GM12878 (cell line): ENCODE results near the gene KASH5. TPM values are rescaled to one million over a fixed set of nuclear protein-coding genes. Genes with fewer than 3 reads are reported as not detected.

ENCODE experiments used
- ATAC-seq: fragments of 200-7000 bp; cut with Tn5 transposase; 3 replicates; pipeline ENCODE4 v1.9.1; 2020; ENCODE audit warnings: mild to moderate bottlenecking, moderate library complexity
- BruUV-seq: library from RNA; stranded (reverse); fragments of 400-500 nt; replicated peaks from 2 replicates; lab custom pipeline; 2021; lab: Mats Ljungman, UMichigan
- CTCF ChIA-PET: fragments of 300-600 bp; sonication (Branson Sonifier 250); formaldehyde crosslinking; extraction: SDS; loops from one replicate; lab custom pipeline; 2021; ENCODE audit warnings: inconsistent platforms; lab: Yijun Ruan, JAX
- POLR2A ChIA-PET: fragments of 350-600 bp; formaldehyde crosslinking; extraction: SDS; loops from one replicate; lab custom pipeline; 2021; ENCODE audit warnings: inconsistent platforms; lab: Charles Lee
- RAD21 ChIA-PET: fragments of 300-600 bp; sonication (Branson Sonifier 250); formaldehyde crosslinking; loops from one replicate; lab custom pipeline; 2023; ENCODE audit warnings: antibody characterized with exemption; ENCODE audit not compliant: unreplicated experiment; lab: Charles Lee
- SMC1A ChIA-PET: fragments of 300-600 bp; sonication (Branson Sonifier 250); formaldehyde crosslinking; loops from one replicate; lab custom pipeline; 2023; ENCODE audit not compliant: unreplicated experiment, uncharacterized antibody; lab: Charles Lee
- DNase-seq: peaks from one replicate; pipeline ENCODE4 v3.0.0-alpha.2; 2011; ENCODE audit warnings: low read depth, low spot score
- FAIRE-seq: peaks from 3 replicates; lab custom pipeline; 2011; peaks lifted over from hg19 to GRCh38; lab: Jason Lieb, UNC
- H2AFZ ChIP-seq: 2 replicates; pipeline ENCODE4 v1.6.0; 2011; ENCODE audit warnings: low read depth, low read length, control low read depth; ENCODE audit not compliant: control insufficient read depth
- H3K27ac ChIP-seq: 2 replicates; pipeline ENCODE4 v1.5.1; 2011; ENCODE audit warnings: control low read depth; ENCODE audit not compliant: control insufficient read depth, insufficient read depth
- H3K27me3 ChIP-seq, 2 experiments: replicated peaks in 1 of 2; 2 replicates each; pipeline versions ENCODE4 v1.6.0 to v1.6.1; 2011; ENCODE audit warnings: low read length in 1 of 2; ENCODE audit not compliant: control insufficient read depth in 2 of 2, insufficient read depth in 2 of 2
- H3K36me3 ChIP-seq, 2 experiments: 2 replicates each; pipeline ENCODE4 v1.5.1; 2011; ENCODE audit warnings: low read length in 1 of 2; ENCODE audit not compliant: control insufficient read depth in 2 of 2, insufficient read depth in 2 of 2
- H3K4me1 ChIP-seq: 2 replicates; pipeline ENCODE4 v1.6.1; 2011; ENCODE audit warnings: mild to moderate bottlenecking, low read length, moderate library complexity, mixed read lengths; ENCODE audit not compliant: control insufficient read depth, insufficient read depth
- H3K4me2 ChIP-seq: 2 replicates; pipeline ENCODE4 v1.6.0; 2011; ENCODE audit warnings: control low read depth; ENCODE audit not compliant: control insufficient read depth, insufficient read depth
- H3K4me3 ChIP-seq: fragments of 200-600 bp; sonication (generic); 2 replicates; pipeline ENCODE4 v1.5.1; 2016
- H3K79me2 ChIP-seq: 2 replicates; pipeline ENCODE4 v1.6.0; 2011; ENCODE audit warnings: low read length; ENCODE audit not compliant: control insufficient read depth, insufficient read depth
- H3K9ac ChIP-seq: 2 replicates; pipeline ENCODE4 v1.8.0; 2011; ENCODE audit warnings: low read length, control low read depth, mixed read lengths; ENCODE audit not compliant: control insufficient read depth, insufficient read depth
- H3K9me3 ChIP-seq: replicated peaks from 3 replicates; pipeline ENCODE4 v1.5.1; 2011; ENCODE audit warnings: mild to moderate bottlenecking, low read length; ENCODE audit not compliant: control insufficient read depth, insufficient read depth
- H4K20me1 ChIP-seq: 2 replicates; pipeline ENCODE4 v1.6.0; 2011; ENCODE audit not compliant: control insufficient read depth, insufficient read depth
- CEBPB ChIP-seq, 2 experiments: fragments of 150-350 bp in 1 of 2; IDR thresholded peaks; 2 replicates each; pipeline ENCODE4 v1.6.1; 2012 to 2014; ENCODE audit warnings: low read depth in 2 of 2, low read length in 2 of 2, borderline replicate concordance in 1 of 2, inconsistent platforms in 1 of 2
- EGR1 ChIP-seq, 2 experiments: IDR thresholded peaks; 1 replicate in 1 of 2; 2 replicates in 1 of 2; pipeline ENCODE4 v1.6.1; 2011 to 2012; ENCODE audit warnings: low read depth in 2 of 2, low read length in 2 of 2, borderline replicate concordance in 1 of 2, mild to moderate bottlenecking in 1 of 2, moderate library complexity in 1 of 2
- IKZF2 ChIP-seq, 2 experiments: fragments of 450-650 bp; IDR thresholded peaks; 2 replicates each; pipeline ENCODE4 v1.6.1; 2017; ENCODE audit warnings: mild to moderate bottlenecking in 2 of 2, moderate library complexity in 2 of 2
- NBN ChIP-seq: fragments of 450-650 bp; IDR thresholded peaks from 2 replicates; pipeline ENCODE4 v1.6.1; 2016
- PAX8 ChIP-seq: fragments of 450-650 bp; IDR thresholded peaks from 2 replicates; pipeline ENCODE4 v1.6.1; 2017; ENCODE audit warnings: mild to moderate bottlenecking, moderate library complexity
- RCOR1 ChIP-seq: conservative IDR thresholded peaks from 2 replicates; pipeline ENCODE4 v1.6.1; 2012; ENCODE audit warnings: low read depth, low read length, improper control_type of control experiment
- SIX5 ChIP-seq: IDR thresholded peaks from 2 replicates; pipeline ENCODE4 v1.6.1; 2011; ENCODE audit warnings: mild to moderate bottlenecking, low read depth, low read length, moderate library complexity; ENCODE audit not compliant: severe bottlenecking
- TCF7 ChIP-seq: IDR thresholded peaks from 2 replicates; pipeline ENCODE4 v1.6.1; 2014; ENCODE audit warnings: antibody characterized with exemption, borderline replicate concordance
- ZNF384 ChIP-seq: IDR thresholded peaks from 2 replicates; pipeline ENCODE4 v1.6.1; 2012; ENCODE audit warnings: low read depth, mild to moderate bottlenecking, low read length, improper control_type of control experiment, borderline replicate concordance
- ZNF592 ChIP-seq: fragments of 450-650 bp; IDR thresholded peaks from 2 replicates; pipeline ENCODE4 v1.6.1; 2017; ENCODE audit warnings: mild to moderate bottlenecking, moderate library complexity
- ZNF622 ChIP-seq: fragments of 450-650 bp; IDR thresholded peaks from 2 replicates; pipeline ENCODE4 v1.6.1; 2017; ENCODE audit warnings: mild to moderate bottlenecking, inconsistent platforms
- WGBS: methylation state at CpG from one replicate; pipeline ENCODE4 v1.1.6; 2016; ENCODE audit warnings: low lambda C conversion rate; ENCODE audit not compliant: insufficient replicate concordance, insufficient coverage; ENCODE audit errors: missing lambda C conversion rate; 5-methylcytosine and 5-hydroxymethylcytosine counted together
- in situ Hi-C: fragments of 300-500 bp; cut with MboI; formaldehyde crosslinking; loops from 9 replicates; pipeline ENCODE4 v1.14.3; 2018; ENCODE audit warnings: mixed read lengths
- intact Hi-C: fragments of 100-400 bp; cut with micrococcal nuclease; formaldehyde crosslinking; loops from one replicate; pipeline ENCODE4 v1.14.2; 2022; ENCODE audit not compliant: unreplicated experiment
- polyA plus RNA-seq, 11 experiments: library from polyadenylated mRNA; depleted of rRNA in 4 of 11; unstranded in 6 of 11; stranded (reverse) in 5 of 11; fragments of >200 nt; fragmentation: Nextera tagmentation in 4 of 11; fragmentation: Illumina TruSeq in 1 of 11; extraction: Ambion mirVana in 4 of 11; extraction: Trizol in 1 of 11; gene quantifications; 1 replicate in 1 of 11; 2 replicates in 10 of 11; pipeline versions ENCODE4 v1.2.1 to v1.2.3, GENCODE V29; 2011 to 2016; ENCODE audit warnings: inconsistent platforms in 2 of 11, missing spikeins in 2 of 11, low read depth in 1 of 11
- total RNA-seq, 4 experiments: library from RNA; depleted of rRNA in 3 of 4; stranded (reverse); fragments of >200 nt in 3 of 4; fragmentation: Illumina TruSeq in 1 of 4; extraction: Trizol in 1 of 4; gene quantifications; 2 replicates each; pipeline versions ENCODE4 v1.2.1 to v1.2.3, GENCODE V29; 2013 to 2021
- TF ChIP-seq, protein P1 (sequence below): fragments of 150-350 bp; IDR thresholded peaks from 2 replicates; pipeline ENCODE4 v1.6.1; 2016; ENCODE audit warnings: low read depth, low read length

KASH5 gene
- total and polyA plus RNA-seq, 10 of the 15 experiments (the other 5 are each of a cell fraction or from before 2014, with no cell fraction given) = 0.03 to 0.06 (median 0.05) TPM; not detected in 7

GRCh38 chr19:49439836-49440235, 51.8 kb downstream of the KASH5 start:
- FAIRE-seq (no peak), DNase-seq (no peak), ATAC-seq (no peak)
- BruUV-seq = no TSS peak
- whole genome bisulfite sequencing = 2% methylated on average over 6 of the region's 6 CpGs
- Histone ChIP-seq H3K9ac (no peak overlapping the region), H4K20me1 (no peaks in the 10 kb centered on the region), H3K4me2 (no peak overlapping the region), H3K79me2 (no peaks in the 10 kb centered on the region), H3K9me3 (no peaks in the 10 kb centered on the region), H2AFZ (no peak overlapping the region), H3K36me3 (no peaks in the 10 kb centered on the region), H3K27me3 (peaks cover 12 to 31% of the 10 kb centered on the region in 2 experiments), H3K4me3 (no peak overlapping the region), H3K27ac (no peak overlapping the region), H3K4me1 (no peaks in the 10 kb centered on the region)
- ChIA-PET RAD21 (no interaction called here), CTCF (interaction anchor here (1.0 to 1.3 kb wide), 3 partner anchors 10 to 48 kb away, joined by 4 to 5 read pairs (median 4); partner anchors contain the start of gene PIH1D1), SMC1A (interaction anchor here (1.0 to 1.6 kb wide), 4 partner anchors 14 to 48 kb away, joined by 3 to 5 read pairs (median 3); no protein-coding TSS in a partner anchor), POLR2A (no interaction called here)
- TF ChIP-seq ZNF592 (no peak), NBN (no peak), EGR1 (IDR thresholded peaks at IDR 0.05; ENCODE audit: borderline replicate concordance in 1 of 2, low read depth in 2 of 2, low read length in 2 of 2) (no peak), IKZF2 (IDR thresholded peaks at IDR 0.05) (no peak), RCOR1 (no peak), ZNF622 (no peak), SIX5 (no peak), ZNF384 (no peak), PAX8 (no peak), TCF7 (no peak), CEBPB (IDR thresholded peaks at IDR 0.05; ENCODE audit: borderline replicate concordance in 1 of 2, low read depth in 2 of 2, low read length in 2 of 2) (no peak)
- TF ChIP-seq, protein P1, sequence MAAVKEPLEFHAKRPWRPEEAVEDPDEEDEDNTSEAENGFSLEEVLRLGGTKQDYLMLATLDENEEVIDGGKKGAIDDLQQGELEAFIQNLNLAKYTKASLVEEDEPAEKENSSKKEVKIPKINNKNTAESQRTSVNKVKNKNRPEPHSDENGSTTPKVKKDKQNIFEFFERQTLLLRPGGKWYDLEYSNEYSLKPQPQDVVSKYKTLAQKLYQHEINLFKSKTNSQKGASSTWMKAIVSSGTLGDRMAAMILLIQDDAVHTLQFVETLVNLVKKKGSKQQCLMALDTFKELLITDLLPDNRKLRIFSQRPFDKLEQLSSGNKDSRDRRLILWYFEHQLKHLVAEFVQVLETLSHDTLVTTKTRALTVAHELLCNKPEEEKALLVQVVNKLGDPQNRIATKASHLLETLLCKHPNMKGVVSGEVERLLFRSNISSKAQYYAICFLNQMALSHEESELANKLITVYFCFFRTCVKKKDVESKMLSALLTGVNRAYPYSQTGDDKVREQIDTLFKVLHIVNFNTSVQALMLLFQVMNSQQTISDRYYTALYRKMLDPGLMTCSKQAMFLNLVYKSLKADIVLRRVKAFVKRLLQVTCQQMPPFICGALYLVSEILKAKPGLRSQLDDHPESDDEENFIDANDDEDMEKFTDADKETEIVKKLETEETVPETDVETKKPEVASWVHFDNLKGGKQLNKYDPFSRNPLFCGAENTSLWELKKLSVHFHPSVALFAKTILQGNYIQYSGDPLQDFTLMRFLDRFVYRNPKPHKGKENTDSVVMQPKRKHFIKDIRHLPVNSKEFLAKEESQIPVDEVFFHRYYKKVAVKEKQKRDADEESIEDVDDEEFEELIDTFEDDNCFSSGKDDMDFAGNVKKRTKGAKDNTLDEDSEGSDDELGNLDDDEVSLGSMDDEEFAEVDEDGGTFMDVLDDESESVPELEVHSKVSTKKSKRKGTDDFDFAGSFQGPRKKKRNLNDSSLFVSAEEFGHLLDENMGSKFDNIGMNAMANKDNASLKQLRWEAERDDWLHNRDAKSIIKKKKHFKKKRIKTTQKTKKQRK = no peak
- in situ Hi-C loops = loop anchor here (5.0 kb wide), 1 partner anchor 48 kb away; no protein-coding TSS in a partner anchor
- intact Hi-C loops = no loop called here
